H54 (cell line): ENCODE measurements around the gene GULP1.
A peak's percentile ranks its signal among the peaks of the same experiment; 100 is the strongest.
"Not testable (repeated sequence)": the region's sequence is repeated elsewhere in the genome, so short reads cannot be mapped to it uniquely, and the experiment has no call there.

Experiments
- DNase-seq: peaks from one replicate; pipeline ENCODE4 v3.0.0; 2011; ENCODE audit warnings: low spot score, mixed read lengths; ENCODE audit not compliant: insufficient read length
- FAIRE-seq: peaks from 3 replicates; lab custom pipeline; 2011; peaks lifted over from hg19 to GRCh38; lab: Jason Lieb, UNC
- POLR2A ChIP-seq: IDR thresholded peaks from 2 replicates; pipeline ENCODE4 v1.6.1; 2011; ENCODE audit warnings: low read depth, mild to moderate bottlenecking, low read length

The GULP1 gene

DNA sequence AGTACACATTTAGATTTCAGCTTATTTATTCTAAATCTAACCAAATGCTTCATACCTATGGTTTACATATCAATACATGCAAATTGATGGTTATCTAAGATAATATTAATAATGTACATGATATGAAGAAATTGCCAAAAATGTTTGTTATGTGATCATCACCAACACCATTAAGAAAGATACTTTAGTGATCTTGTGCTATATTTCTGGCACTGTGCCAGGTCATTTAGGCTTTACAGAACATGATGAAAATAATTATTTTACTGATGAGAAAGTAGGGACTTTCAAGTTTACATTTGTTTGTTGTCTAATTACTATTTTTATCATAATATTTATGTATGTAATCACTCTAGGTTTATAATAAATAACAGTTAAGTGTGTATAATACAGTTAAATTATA lies 158.3 kb downstream of the GULP1 start:
- no peak for DNase-seq
- FAIRE-seq: no peak
- TF ChIP-seq POLR2A: no peak

DNA sequence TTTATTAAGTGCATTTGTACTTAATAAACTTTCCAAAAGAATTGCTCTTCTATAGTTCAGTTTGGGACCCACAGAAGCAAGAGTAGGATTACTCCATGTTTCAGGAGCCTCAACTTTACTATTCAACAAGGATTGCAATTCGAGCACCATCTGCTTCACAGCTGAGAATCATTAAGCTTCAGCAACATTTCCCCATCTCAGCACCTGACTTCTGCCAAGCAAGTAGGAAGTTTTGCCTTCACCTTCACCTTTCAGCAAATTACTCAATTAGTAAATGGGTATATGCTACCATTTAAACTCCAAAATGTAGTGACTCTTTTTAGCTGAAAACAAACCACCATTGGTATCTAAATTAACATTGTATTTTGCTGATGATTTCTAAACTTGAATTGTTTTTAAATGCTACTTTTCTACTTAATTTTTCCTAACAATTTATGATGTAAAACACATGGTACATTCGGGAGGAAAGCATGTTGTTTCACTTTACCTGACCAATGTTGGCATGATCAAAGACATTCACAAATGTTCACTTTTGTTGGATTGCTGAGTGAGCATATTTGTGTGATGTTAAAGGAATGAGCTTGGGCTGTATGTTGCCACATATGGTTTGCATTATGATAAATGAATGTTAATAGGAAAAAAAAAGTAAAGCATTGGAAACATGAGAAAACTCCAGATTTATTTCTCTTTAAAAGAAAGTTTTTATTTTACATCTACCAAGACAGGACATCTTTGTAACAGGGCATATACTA lies 159.2 kb downstream of the GULP1 start:
- DNase-seq: no peak
- FAIRE-seq: peak; percentile 64
- TF ChIP-seq POLR2A: no peak

DNA sequence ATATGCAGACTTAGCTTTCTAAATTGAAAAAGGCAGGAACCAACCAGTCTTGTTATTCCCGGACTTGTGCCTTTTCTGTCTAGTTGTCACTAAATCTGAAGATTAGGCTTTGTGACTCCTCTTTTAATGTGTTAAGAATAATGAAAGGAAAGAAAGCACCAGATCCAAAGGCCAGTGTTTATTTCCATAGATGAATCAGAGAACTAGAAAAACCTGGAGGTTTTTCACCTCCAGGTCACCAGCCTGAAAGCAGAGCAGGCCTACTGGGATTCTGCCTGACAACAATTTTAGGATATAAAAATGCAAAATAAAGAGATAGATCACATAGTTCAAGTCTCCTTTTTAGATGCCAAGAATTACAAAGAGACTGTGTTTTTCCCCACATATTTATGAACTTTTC lies 160.4 kb downstream of the GULP1 start:
- no peak for DNase-seq
- no peak for FAIRE-seq
- no peak for TF ChIP-seq POLR2A

DNA sequence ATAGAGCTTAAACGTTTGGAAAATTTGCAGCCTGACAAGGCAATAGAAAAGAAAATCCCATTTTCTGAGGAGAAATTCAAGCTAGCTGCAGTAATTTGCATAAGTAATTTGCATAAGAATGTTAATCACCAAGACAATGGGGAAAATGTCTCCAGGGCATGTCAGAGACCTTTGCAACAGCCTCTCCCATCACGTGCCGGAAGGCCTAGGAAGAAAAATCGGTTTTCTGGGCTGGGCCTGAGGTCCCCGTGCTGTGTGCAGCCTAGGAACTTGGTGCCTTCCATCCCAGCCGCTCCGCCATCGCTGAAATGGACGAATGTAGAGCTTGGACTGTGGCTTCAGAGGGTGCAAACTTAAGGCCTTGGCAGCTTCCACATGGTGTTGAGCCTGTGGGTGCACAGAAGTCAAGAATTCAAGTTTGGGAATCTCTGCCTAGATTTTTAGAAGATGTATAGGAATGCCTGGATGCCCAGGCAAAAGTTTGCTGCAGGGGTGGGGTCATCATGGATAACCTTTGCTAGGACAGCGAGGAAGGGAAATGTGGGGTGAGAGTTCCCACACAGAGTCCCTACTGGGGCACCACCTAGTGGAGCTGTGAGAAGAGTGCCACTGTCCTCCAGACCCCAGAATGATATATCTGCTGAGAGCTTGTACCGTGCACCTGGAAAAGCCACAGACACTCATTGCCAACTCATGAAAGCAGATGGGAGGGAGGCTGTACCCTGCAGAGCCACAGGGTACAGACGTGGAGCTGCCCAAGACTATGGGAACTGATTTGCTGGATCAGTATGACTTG lies 164.6 kb downstream of the GULP1 start:
- FAIRE-seq (no peak), DNase-seq (no peak)
- no peak for TF ChIP-seq POLR2A

DNA sequence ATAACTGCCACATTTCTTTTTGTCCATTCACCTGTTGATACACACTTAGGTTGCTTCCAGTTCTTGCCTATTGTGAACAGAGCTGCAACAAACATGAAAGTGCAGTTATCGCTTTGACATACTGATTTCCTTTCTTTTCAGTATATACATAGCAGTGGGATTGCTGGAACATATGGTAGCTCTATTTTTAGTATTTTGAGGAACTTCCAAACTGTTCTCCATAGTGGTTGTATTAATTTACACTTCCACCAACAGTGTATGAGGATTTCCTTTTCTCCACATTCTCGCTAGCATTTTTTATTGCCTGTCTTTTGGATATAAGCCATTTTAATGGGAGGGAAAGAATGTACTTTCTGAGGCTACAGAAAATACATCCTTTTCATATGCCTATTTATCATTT lies 167.4 kb downstream of the GULP1 start:
- TF ChIP-seq POLR2A: no peak
- FAIRE-seq (no peak), DNase-seq (no peak)

DNA sequence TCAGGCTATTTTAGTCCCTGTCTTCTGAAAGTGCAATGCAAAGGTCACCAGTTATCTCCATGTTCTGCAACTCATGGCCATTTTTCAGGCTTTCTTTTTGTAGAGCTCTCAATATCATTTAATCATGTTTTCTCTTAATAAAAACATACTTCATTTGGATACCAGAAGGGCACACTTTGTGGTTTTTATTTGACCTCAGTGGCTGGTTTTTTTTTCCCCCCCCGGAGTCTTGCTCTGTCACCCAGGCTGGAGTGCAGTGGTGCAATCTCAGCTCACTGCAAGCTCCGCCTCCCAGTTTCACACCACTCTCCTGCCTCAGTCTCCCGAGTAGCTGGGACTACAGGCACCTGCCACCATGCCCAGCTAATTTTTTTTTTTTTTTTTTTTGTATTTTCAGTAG lies 174.4 kb downstream of the GULP1 start:
- not testable (repeated sequence) for FAIRE-seq, DNase-seq

DNA sequence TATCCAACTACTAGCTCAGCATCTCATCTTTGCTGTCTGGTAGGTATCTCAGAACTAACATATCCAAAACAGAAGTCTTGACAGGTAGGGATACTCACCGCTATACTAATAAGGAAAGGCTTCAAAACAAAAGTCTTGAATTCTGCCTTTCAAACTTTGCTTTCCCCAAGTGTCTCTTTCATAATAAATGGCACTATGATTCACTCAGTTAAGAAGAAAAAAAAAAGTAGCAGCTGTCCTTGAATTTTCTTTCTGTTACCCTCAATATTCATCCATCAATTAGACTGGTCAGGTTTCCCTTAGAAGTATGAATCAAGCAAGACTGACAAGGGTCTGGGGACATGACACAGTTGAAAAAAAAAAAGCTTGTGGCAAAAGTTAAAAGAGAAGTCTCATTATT lies 175.1 kb downstream of the GULP1 start:
- FAIRE-seq (peak; percentile 45), DNase-seq (no peak)
- TF ChIP-seq POLR2A: no peak

DNA sequence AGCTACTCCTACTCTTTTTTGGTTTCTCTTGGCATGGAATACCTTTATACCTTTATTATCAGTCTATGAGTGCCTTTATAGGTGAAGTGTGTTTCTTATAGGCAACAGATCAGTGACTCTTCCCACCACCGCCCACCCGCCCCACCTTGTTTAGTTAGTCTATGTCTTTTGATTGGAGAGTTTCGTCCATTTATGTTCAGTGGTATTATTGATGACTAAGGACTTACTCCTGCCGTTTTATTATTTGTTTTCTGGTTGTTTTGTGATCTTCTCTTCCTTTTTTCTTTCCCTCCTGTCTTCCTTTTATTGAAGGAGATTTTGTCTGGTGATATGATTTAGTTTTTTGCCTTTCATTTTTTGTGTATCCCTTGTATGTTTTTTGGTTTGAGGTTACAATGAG lies 179.5 kb downstream of the GULP1 start:
- TF ChIP-seq POLR2A: no peak
- no peak for DNase-seq
- FAIRE-seq: no peak

DNA sequence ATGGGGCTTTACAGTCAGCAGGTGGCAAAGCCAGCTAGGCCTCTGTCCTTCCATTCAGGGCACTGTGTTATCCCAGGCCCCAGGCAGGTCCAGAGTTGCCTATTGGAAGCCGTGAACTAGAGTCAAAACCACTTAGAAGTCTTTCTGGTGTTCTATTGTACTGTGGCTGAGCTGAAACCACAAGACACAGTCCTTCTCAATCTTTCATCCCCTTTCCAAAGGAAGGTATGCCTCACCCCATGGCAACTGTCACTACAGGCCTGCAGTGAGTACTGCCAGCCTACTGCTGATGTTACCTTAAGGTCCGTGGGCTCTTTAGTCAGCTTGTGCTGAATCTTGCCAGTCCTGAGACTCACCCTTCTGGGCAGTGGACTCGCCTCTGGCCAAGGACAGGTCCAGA lies 181.6 kb downstream of the GULP1 start:
- no peak for TF ChIP-seq POLR2A
- no peak for DNase-seq
- no peak for FAIRE-seq

DNA sequence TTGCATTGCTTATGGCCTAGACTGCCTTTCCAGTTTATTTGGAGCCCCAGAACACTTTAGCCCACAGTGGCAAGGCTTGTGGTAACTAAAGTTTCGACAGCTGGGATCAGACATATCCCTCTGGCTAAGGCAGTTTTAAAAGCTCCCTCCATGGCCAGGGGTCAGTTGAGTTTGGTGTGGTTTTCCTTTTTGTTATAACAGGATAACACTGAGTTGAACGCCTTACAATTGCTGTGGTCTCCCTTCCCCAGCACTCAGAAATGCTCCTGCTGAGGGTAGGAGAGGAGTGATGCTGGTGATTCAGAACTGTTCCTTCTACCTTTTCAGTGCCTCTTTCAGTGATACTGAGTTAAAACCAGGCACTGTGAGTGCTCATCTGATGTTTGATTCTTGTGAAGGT lies 182.6 kb downstream of the GULP1 start:
- no peak for DNase-seq
- FAIRE-seq: no peak
- TF ChIP-seq POLR2A: no peak

DNA sequence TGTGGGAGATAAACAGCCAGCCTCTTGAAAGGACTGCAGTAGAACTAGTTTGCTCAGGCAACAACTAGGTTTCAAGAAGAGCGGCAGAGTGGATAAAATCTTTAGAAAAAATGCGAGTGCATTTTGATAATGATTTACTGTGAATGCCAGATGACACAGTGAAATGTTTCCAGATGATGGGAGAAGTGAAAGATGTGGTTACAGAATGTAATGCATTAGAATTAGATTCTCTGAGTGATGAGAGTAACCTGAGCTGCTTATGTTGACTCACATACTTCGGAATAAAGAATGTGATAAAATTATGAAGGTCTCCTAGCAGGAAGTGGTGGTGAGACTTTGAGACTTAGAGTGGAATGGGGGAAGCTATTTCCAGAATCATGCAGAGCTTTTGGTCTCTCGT lies 184.3 kb downstream of the GULP1 start:
- no peak for DNase-seq
- FAIRE-seq: peak; percentile 91
- no peak for TF ChIP-seq POLR2A

DNA sequence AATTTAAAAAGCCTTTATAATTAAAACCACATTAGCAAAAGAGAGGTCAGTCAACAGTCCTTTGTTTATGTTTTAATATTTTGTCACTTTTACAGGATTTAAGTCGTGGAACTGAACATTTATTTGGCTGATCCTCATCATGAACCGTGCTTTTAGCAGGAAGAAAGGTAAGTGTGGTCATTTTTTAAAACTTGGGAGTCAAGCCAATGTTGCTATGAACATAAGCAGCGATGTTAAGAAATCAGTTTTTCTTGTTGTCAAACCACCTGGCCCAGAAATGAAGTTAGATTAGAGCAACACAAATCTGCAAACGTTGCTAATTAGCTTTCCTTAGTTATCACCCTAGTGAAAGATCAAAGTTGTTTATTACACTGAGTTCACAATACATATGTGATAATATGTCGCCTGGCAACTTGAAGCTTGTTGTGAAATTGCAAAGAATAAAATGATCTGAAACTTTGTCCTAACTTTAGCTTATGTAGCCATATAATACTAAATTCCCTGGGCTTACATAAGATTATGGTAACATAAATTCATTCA lies 186.0 kb downstream of the GULP1 start:
- TF ChIP-seq POLR2A: no peak
- FAIRE-seq: peak; percentile 6
- DNase-seq: no peak

DNA sequence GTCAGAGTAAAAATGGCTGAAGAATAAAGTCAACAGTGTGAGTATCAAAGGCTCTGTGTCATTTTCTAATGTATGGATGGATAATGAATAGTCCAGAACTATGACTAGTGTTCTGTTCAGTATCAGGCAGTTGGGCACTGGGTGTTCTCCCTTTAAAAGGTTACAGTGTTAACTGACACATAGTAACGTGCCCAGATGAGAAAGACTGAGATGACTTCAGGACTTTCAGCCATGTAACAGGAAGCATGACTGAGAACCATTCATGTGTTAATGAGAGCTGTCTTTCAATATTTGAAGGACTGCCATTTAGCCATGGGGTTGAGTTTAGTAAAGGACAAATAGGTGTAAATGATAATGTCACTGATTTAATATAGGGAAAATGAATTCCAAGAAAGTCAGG lies 187.1 kb downstream of the GULP1 start:
- FAIRE-seq (peak; percentile 11), DNase-seq (no peak)
- TF ChIP-seq POLR2A: no peak

DNA sequence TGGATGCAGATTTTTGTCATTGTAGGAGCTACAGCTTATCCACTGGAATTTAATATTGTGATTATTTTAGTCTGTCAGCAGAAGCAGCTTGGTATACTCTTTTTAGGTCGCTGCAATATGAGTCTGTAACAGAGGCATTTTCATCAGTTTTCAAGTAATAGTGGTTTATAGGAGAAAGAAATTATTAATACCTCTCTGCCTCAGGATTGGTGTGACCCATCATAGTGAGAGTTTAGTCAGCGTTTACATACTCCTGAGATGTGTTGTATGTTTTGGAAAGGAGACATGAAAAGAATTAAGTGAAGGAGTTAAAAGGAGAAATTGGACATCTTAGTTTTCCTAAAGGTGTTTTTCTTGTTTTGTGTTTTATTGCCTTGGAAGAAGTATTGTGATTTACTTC lies 189.8 kb downstream of the GULP1 start:
- no peak for TF ChIP-seq POLR2A
- DNase-seq (no peak), FAIRE-seq (no peak)
